Stimulated activated CD4-positive, alpha-beta T cell treated with anti-CD3 and anti-CD28 coated beads, Interleukin-1b, Interleukin-23, amount 100 ng/mL, for 48 hours (primary cell): ENCODE results near the gene NREP.

ENCODE experiments used
- DNase-seq: peaks from one replicate; pipeline ENCODE4 v3.0.0-alpha.2; 2020

NREP gene

GRCh38 chr5:111764019-111764418 is 7.0 kb upstream of the NREP start:
- DNase-seq, result no peak

DNA sequence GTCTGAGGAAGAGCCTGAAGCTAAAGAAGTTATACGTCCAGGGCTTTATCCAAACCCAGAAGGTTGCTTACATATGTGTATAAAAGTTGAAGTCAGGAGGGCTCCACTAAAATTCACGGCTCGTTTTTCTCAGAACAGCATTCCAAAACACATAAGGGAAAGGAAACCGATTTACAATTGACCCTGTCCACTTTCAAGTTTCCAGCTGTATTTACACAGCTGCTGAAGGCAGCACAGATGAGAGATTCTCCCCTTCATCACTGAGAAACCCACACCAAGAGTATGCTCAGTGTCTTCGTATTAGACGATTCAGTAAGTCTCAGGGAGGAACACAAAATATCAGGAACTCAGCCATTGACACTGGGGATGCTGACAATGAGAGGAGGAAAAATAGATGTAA is 5.9 kb upstream of the NREP start:
- no peak for DNase-seq

GRCh38 chr5:111758284-111758628 is 1.3 kb upstream of the NREP start:
- DNase-seq, result no peak

DNA sequence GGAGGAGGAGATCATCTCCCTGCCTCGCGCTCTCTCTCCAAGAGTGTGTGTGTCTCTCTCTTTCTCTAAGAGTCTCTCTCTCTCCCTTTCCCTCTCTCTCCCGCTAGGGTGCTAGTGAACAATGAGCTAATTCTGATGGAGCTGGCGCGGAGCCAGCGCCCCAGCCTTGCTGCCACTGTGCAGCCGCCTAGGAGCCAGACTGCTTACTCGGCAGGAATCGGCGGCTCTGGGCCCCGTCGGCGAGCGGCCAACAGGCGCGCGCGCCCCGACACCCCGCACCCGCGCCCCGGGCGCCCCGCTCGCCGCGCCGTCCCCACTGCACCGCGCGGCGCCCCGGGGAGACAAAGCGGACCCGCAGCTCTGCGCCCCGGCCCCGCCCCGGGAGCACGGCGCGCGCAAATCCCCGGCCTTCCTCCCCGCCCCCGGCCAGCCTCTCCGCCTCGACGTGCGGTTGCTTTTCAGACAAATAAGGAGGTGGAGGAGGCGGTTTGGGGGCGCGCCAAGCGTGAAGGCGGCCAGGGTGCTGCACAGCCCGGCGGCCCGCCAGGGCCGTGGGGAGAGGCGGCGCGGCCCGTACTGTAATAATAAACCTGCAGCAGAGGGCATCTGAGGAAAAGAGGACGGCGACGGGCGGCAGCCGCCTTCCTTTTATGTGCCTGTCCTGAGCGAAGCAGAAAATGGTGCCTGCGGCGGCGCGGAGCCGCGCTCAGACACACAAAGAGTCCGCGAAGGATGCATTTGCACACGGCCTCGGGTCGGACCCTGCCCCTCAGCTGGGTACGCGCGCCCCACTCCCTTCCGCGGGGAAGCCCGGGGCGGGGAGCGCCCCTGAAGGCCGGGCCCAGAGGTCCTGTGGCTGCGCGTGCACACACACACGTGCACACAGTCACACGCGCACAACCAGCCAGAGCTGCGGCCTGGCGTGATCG is 625 bp upstream of the NREP start:
- peak; percentile 83 for DNase-seq

- DNase-seq, result no peak
Observed at GRCh38 chr5:111755942-111756381, 1.0 kb downstream of the NREP start.

DNA sequence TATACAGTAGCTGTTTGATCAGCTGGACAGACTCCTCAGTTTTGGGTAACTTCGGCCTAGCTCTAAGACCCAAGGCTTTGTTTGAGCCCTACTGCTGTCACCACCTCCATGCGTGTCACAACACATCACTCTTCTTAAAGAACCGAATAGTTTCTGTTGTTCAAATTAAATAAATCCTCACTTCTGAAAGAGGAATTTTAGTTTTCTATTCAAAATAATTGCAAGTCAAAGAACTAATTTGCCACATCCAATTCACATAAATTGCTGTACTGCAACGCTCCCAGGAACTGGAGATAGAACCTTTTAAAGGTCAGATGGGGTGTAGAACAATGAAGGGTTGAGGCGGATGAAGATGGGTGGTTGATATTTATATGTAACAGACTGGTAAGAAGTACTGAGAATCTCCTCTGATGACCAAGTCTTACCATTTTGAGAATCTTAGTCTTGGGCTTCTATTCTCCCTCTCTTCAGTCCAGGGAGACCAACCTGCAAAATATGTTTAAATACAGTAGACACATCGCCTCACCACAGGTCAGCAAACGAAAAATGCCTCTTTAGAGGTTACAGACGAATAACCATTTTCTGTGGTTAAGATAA is 1.6 kb downstream of the NREP start:
- no peak for DNase-seq

DNA sequence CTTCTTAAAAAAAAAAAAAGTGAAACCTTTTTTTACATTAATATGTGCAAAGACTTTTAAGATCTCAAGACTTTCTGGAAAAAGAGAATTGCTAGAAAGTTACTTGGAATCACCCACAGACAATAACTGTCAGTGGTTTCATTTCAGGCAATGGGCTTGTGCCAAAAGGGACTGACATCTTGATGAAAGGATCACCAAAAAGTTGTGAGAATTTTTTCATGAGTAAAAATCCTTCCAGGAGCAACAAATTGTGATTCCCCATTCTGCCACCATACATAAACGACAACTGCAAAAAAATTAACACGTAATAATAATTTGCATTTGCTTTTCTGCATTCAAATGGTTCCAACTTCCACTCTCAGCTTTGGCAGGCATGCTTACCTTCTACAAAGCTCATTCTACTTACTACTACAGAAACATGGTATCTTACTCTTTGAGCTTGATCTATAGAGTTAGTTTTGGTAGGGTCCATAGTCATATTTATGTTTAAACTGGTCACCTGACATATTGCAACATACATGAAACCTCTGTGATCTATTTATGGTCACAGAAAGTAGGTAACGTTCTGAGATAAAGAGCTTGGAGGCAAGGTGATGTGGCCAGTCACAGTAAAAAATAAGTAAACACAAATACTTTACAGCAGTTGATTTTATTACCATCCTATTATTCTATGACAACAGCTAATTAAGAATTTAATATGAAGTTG is 3.0 kb downstream of the NREP start:
- DNase-seq, result no peak

GRCh38 chr5:111752426-111752965 is 4.5 kb downstream of the NREP start:
- DNase-seq, result no peak

DNA sequence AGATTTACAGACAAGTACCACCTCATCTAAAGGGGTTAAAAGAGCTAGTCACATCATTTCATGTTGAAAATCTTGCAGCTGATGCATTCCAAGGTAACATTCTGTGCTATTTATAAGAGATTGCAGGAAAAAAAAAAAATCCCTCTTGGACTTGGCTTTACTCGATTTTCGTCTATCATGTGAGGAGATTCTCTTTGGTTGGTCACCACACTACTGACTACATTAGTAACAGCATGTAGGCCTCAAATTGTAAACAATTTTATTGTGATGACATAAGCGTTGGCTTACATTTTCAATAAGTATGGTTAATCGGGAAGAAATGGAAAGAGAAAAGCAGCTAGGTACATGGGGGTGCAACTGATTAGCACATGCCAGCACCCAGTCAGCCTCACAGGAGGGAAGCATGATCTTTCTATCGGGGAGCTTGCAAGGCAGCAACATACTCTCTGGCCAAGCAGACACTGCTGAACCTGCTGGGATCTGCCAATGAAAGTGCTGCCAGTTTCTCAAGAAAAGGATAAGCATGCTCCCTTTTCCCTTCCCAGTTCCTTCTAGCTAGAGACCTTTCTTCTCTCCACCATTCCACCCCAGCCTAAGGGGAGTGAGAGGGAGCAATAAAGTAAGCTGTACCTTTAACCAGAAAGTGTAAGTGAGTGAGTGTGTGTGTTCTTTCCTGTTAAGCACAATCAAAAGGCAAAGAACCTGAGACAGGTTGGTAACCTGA is 7.5 kb downstream of the NREP start:
- no peak for DNase-seq

DNA sequence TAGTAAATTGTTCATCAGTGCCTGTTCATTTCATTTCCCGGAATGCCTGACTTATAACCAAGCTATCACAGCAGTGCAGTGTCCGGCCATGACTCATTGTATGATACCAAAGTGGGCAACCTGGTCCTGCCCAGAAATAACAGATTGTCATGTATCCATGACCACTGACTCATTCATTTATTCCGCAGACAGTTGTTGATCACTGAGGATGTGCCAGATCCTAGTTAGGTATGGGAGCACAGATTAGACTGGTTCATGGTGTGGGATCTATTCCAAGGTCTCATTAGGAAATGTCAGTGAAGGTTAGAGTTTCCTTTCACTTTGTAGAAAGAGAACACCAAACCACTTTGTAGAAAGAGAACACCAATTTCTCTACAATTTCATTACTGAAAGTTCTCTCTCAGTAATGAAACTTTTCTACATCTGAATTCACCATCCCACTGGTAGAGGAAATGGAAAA is 8.7 kb downstream of the NREP start:
- DNase-seq, result no peak

- no peak for DNase-seq
Observed at GRCh38 chr5:111747337-111747736, 9.7 kb downstream of the NREP start.

- no peak for DNase-seq
Observed at GRCh38 chr5:111746791-111747190, 10.2 kb downstream of the NREP start.

GRCh38 chr5:111745075-111745739 is 11.8 kb downstream of the NREP start:
- DNase-seq, result no peak

DNA sequence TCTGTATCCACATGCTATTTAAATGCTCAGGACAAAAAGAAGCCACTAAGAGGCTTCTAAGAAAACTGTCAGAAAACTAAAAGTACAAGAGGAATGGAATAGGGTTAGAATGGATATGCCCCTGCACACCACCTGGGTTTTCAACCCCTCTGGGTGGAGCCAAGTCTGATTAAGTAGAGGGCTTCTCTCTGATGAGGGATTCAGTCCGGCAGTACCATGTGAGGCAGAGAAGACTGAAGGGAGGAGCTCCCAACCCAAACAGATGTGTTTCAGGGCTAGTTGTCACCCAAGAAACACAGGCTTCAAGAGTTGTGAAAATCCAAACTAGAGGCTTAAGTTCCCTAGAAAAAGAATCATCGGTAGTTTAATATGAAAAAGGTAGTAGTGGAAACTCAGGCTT is 12.5 kb downstream of the NREP start:
- DNase-seq, result no peak

GRCh38 chr5:111743988-111744387 is 13.0 kb downstream of the NREP start:
- no peak for DNase-seq

GRCh38 chr5:111743512-111743911 is 13.5 kb downstream of the NREP start:
- DNase-seq, result no peak

DNA sequence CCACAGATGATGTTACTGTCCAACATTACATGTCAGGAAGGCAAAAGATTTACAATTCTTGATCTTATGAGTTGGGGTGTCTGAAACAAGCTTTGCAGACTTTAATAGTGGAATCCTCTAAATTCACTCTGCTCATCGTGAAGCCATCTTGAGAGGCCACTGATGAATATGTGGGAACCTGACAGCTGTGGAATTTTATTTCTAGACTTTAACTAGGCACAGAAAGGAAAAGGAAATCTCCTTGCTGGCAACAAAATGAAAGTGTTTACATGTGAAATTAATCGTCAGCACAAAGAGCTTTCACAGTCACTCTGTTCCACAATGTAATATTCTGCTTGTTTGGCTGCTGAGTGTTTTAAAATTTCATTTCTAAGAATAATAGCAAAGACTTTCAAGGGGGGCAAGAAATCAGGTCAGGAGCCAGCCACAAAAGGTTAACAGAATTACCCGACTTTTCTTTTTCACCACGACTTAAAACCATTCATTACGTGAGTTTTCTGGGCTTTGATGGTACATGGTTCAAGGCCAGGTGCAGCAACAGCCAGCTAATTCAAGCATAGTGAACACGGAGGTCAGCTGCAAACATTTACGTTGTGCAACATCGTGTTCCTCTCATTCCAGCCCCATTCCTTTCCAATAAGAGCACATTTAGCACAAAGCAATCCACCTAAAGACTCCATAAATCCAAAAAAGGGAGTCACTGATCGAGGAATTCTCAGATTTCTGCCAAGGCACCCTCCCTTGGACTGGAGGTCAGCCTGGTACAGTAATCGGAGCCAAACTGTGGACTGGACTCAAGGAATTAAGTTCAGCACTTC is 14.6 kb downstream of the NREP start:
- DNase-seq, result no peak

DNA sequence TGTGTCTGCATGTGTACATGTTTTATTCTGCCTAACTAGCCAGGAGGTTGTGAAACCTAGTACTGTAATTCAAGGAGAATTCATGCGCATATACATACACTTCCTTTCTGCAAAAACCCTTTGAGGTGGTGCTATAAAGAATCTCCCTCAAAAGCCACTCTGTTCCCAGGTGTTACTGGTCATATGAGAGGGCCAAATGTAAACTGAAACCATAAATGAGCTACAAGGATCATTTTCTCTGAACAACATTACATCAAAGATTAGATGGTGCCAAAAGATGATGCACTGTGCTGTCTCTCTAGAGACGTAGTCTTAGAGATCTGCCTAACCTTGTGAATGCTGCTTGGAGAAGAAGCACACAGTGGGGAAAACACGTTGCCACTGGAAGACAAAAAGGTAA is 15.7 kb downstream of the NREP start:
- DNase-seq, result no peak

GRCh38 chr5:111739416-111739815 is 17.6 kb downstream of the NREP start:
- DNase-seq, result no peak

DNA sequence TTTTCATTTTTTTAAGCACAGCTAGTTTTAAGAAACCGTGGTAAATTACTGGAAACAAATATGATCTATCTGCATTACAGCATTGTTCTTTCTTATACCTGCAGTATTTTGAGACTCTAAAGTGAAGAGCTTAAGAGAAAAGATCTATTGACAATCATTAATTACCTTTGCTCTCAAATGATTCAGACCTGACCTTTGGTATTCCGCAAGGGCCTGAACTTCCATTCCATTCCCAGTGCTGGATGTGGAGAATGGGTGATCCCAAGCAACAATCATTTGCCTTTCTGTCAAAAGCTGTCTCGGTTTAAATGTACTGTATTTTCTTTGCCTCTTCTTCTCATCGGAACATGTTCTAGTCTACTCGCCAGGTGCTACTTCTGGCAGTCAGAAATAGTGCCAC is 18.9 kb downstream of the NREP start:
- no peak for DNase-seq

DNA sequence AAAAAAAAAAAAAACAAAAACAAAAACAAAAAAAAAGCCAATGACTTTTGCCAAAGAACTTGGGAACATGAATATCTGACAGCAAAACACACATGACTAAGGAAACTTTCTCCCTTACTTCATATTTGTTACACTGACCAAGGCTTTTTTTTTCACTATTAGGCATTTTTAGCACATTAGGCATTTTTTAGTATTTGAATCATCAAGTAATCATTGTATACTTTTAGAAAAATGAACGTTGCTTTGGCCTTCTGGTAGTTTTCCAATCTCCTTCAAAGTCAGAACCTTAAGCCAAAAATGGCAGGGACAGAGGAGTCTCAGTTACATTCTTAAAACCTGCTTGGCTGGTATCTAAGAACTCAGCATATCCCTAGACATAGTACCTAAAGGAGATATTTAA is 19.3 kb downstream of the NREP start:
- DNase-seq, result no peak
